Measurements from ENCODE around the gene RASGRF2.

DNA sequence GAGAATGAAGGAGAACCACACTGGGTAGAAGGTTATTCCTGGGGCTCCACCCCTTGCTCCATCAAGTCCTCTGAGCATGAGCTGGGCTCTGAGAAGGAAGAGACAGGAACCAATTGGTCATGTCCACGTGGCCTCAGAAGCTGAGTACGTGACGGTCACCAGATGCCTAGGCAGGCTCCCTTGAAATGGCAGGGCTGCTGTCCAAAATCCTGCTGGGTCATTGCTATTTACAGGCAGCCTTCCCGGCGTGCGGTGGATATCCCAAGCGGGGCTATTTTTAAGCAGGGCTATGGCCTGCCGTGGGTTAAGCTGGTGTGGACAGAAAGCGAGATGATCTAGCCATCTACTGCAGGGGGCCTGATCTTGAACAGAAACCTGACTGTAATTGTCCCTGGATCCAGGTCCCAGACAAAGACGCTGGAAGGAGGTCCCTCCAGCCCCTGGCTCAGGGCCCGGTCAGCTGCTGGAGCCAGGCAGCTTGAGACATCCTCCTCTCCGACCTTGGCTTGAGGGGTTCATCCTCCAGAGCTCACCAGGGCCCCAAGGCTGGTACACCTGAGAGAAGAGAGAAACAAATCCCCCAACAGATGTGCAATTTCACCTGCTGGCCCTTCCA is 272.4 kb downstream of the RASGRF2 start:
- TF ChIP-seq, protein P1, sequence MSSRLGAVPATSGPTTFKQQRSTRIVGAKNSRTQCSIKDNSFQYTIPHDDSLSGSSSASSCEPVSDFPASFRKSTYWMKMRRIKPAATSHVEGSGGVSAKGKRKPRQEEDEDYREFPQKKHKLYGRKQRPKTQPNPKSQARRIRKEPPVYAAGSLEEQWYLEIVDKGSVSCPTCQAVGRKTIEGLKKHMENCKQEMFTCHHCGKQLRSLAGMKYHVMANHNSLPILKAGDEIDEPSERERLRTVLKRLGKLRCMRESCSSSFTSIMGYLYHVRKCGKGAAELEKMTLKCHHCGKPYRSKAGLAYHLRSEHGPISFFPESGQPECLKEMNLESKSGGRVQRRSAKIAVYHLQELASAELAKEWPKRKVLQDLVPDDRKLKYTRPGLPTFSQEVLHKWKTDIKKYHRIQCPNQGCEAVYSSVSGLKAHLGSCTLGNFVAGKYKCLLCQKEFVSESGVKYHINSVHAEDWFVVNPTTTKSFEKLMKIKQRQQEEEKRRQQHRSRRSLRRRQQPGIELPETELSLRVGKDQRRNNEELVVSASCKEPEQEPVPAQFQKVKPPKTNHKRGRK (CRISPR knock-in tag; IDR thresholded peaks at IDR 0.05) = no peak
- TF ChIP-seq, protein P2, sequence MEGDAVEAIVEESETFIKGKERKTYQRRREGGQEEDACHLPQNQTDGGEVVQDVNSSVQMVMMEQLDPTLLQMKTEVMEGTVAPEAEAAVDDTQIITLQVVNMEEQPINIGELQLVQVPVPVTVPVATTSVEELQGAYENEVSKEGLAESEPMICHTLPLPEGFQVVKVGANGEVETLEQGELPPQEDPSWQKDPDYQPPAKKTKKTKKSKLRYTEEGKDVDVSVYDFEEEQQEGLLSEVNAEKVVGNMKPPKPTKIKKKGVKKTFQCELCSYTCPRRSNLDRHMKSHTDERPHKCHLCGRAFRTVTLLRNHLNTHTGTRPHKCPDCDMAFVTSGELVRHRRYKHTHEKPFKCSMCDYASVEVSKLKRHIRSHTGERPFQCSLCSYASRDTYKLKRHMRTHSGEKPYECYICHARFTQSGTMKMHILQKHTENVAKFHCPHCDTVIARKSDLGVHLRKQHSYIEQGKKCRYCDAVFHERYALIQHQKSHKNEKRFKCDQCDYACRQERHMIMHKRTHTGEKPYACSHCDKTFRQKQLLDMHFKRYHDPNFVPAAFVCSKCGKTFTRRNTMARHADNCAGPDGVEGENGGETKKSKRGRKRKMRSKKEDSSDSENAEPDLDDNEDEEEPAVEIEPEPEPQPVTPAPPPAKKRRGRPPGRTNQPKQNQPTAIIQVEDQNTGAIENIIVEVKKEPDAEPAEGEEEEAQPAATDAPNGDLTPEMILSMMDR (CRISPR knock-in tag; IDR thresholded peaks at IDR 0.05) = no peak
- TF ChIP-seq, protein P3, sequence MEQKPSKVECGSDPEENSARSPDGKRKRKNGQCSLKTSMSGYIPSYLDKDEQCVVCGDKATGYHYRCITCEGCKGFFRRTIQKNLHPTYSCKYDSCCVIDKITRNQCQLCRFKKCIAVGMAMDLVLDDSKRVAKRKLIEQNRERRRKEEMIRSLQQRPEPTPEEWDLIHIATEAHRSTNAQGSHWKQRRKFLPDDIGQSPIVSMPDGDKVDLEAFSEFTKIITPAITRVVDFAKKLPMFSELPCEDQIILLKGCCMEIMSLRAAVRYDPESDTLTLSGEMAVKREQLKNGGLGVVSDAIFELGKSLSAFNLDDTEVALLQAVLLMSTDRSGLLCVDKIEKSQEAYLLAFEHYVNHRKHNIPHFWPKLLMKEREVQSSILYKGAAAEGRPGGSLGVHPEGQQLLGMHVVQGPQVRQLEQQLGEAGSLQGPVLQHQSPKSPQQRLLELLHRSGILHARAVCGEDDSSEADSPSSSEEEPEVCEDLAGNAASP (CRISPR knock-in tag; IDR thresholded peaks at IDR 0.05; ENCODE audit: borderline replicate concordance) = no peak
- TF ChIP-seq ZNF24 (IDR thresholded peaks at IDR 0.05) = no peak
- TF ChIP-seq, protein P4, sequence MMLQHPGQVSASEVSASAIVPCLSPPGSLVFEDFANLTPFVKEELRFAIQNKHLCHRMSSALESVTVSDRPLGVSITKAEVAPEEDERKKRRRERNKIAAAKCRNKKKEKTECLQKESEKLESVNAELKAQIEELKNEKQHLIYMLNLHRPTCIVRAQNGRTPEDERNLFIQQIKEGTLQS (CRISPR knock-in tag; IDR thresholded peaks at IDR 0.05) = no peak
- no peak for TF ChIP-seq MEIS1 (CRISPR knock-in tag; IDR thresholded peaks at IDR 0.05; ENCODE audit: borderline replicate concordance)
- no peak for TF ChIP-seq SMYD3 (CRISPR knock-in tag; IDR thresholded peaks at IDR 0.05)
- TF ChIP-seq MBNL3 (CRISPR knock-in tag; conservative IDR thresholded peaks at IDR 0.05) = no peak
- TF ChIP-seq ETV6 (CRISPR knock-in tag; conservative IDR thresholded peaks at IDR 0.05) = no peak
- TF ChIP-seq, protein P5, sequence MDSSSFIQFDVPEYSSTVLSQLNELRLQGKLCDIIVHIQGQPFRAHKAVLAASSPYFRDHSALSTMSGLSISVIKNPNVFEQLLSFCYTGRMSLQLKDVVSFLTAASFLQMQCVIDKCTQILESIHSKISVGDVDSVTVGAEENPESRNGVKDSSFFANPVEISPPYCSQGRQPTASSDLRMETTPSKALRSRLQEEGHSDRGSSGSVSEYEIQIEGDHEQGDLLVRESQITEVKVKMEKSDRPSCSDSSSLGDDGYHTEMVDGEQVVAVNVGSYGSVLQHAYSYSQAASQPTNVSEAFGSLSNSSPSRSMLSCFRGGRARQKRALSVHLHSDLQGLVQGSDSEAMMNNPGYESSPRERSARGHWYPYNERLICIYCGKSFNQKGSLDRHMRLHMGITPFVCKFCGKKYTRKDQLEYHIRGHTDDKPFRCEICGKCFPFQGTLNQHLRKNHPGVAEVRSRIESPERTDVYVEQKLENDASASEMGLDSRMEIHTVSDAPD (CRISPR knock-in tag; IDR thresholded peaks at IDR 0.05) = no peak
- TF ChIP-seq NR2C2 (CRISPR knock-in tag; IDR thresholded peaks at IDR 0.05; ENCODE audit: borderline replicate concordance) = no peak
- TF ChIP-seq SP2 (CRISPR knock-in tag; IDR thresholded peaks at IDR 0.05) = no peak

Data from HepG2 (cell line).